HEK293 (cell line): ENCODE data around the gene ACSM5.

ENCODE experiments used
- CTCF ChIA-PET: fragments of 350-600 bp; formaldehyde crosslinking; extraction: SDS; loops from one replicate; lab custom pipeline; 2021; ENCODE audit warnings: antibody characterized with exemption; lab: Yijun Ruan, JAX
- POLR2A ChIA-PET: fragments of 300-600 bp; formaldehyde crosslinking; extraction: SDS; loops from one replicate; lab custom pipeline; 2020; ENCODE audit warnings: antibody characterized with exemption, inconsistent platforms; lab: Yijun Ruan, JAX
- H3K27ac ChIP-seq: fragments of 200-500 bp; sonication (Bioruptor generic); 2 replicates; pipeline ENCODE4 v1.5.1; 2014; ENCODE audit warnings: low read depth, low read length, control low read depth, inconsistent platforms; ENCODE audit errors: extremely low read depth
- H3K36me3 ChIP-seq, 2 experiments: fragments of 200-500 bp in 1 of 2; sonication (Bioruptor generic) in 1 of 2; 1 replicate in 1 of 2; 2 replicates in 1 of 2; pipeline ENCODE4 v1.5.1; 2014 to 2017; ENCODE audit warnings: inconsistent platforms in 2 of 2, low read length in 2 of 2; ENCODE audit not compliant: control insufficient read depth in 2 of 2, insufficient read depth in 1 of 2
- H3K4me1 ChIP-seq: fragments of 200-500 bp; sonication (Bioruptor generic); 2 replicates; pipeline ENCODE4 v1.5.1; 2014; ENCODE audit warnings: mild to moderate bottlenecking, low read length, inconsistent platforms; ENCODE audit not compliant: control insufficient read depth, insufficient read depth
- H3K4me3 ChIP-seq: 2 replicates; pipeline ENCODE4 v1.5.1; 2011; ENCODE audit warnings: low read depth, mild to moderate bottlenecking, control low read depth, low read length, moderate library complexity
- H3K9me3 ChIP-seq: fragments of 200-500 bp; sonication (Bioruptor generic); 2 replicates; pipeline ENCODE4 v1.5.1; 2014; ENCODE audit warnings: low read depth, low read length, inconsistent platforms; ENCODE audit not compliant: control insufficient read depth, insufficient read depth
- ATF2 ChIP-seq: fragments of 450-650 bp; formaldehyde crosslinking; IDR thresholded peaks from 2 replicates; pipeline ENCODE4 v1.5.1; 2016; ENCODE audit warnings: missing biosample characterization, missing genetic modification characterization, low read depth
- BCL6B ChIP-seq: fragments of 450-650 bp; formaldehyde crosslinking; IDR thresholded peaks from 2 replicates; pipeline ENCODE4 v1.5.1; 2017; ENCODE audit warnings: missing biosample characterization, missing genetic modification characterization
- CTCF ChIP-seq: fragments of 450-650 bp; formaldehyde crosslinking; IDR thresholded peaks from 2 replicates; pipeline ENCODE4 v1.5.1; 2016; ENCODE audit warnings: missing biosample characterization, missing genetic modification characterization
- KLF16 ChIP-seq: fragments of 450-650 bp; formaldehyde crosslinking; IDR thresholded peaks from 2 replicates; pipeline ENCODE4 v1.5.1; 2017; ENCODE audit warnings: missing biosample characterization, missing genetic modification characterization
- OVOL3 ChIP-seq: fragments of 450-650 bp; formaldehyde crosslinking; IDR thresholded peaks from 2 replicates; pipeline ENCODE4 v1.5.1; 2016; ENCODE audit warnings: missing biosample characterization, missing genetic modification characterization
- SP3 ChIP-seq: fragments of 450-650 bp; formaldehyde crosslinking; IDR thresholded peaks from 2 replicates; pipeline ENCODE4 v1.5.1; 2016; ENCODE audit warnings: missing biosample characterization, missing genetic modification characterization
- ZBTB10 ChIP-seq: fragments of 450-650 bp; formaldehyde crosslinking; IDR thresholded peaks from 2 replicates; pipeline ENCODE4 v1.5.1; 2016; ENCODE audit warnings: missing biosample characterization, missing genetic modification characterization
- ZBTB20 ChIP-seq: fragments of 450-650 bp; formaldehyde crosslinking; IDR thresholded peaks from 2 replicates; pipeline ENCODE4 v1.5.1; 2016; ENCODE audit warnings: missing biosample characterization, missing genetic modification characterization
- ZFP37 ChIP-seq: fragments of 450-650 bp; formaldehyde crosslinking; IDR thresholded peaks from 2 replicates; pipeline ENCODE4 v1.5.1; 2016; ENCODE audit warnings: missing biosample characterization, missing genetic modification characterization
- ZIC2 ChIP-seq: fragments of 450-650 bp; formaldehyde crosslinking; IDR thresholded peaks from 2 replicates; pipeline ENCODE4 v1.5.1; 2016; ENCODE audit warnings: missing biosample characterization, missing genetic modification characterization
- ZNF174 ChIP-seq: fragments of 450-650 bp; formaldehyde crosslinking; IDR thresholded peaks from 2 replicates; pipeline ENCODE4 v1.5.0; 2017; ENCODE audit warnings: missing biosample characterization, mild to moderate bottlenecking, missing genetic modification characterization
- ZNF175 ChIP-seq: fragments of 450-650 bp; formaldehyde crosslinking; IDR thresholded peaks from 2 replicates; pipeline ENCODE4 v1.5.1; 2016; ENCODE audit warnings: missing biosample characterization, missing genetic modification characterization
- ZNF394 ChIP-seq: fragments of 450-650 bp; formaldehyde crosslinking; IDR thresholded peaks from 2 replicates; pipeline ENCODE4 v1.5.1; 2016; ENCODE audit warnings: missing biosample characterization, missing genetic modification characterization, mild to moderate bottlenecking, moderate library complexity, borderline replicate concordance
- ZNF423 ChIP-seq: fragments of 450-650 bp; formaldehyde crosslinking; IDR thresholded peaks from 2 replicates; pipeline ENCODE4 v1.5.1; 2016; ENCODE audit warnings: missing biosample characterization, missing genetic modification characterization
- ZNF473 ChIP-seq: fragments of 450-650 bp; formaldehyde crosslinking; IDR thresholded peaks from 2 replicates; pipeline ENCODE4 v1.5.1; 2017; ENCODE audit warnings: missing biosample characterization, missing genetic modification characterization
- ZNF501 ChIP-seq: fragments of 450-650 bp; formaldehyde crosslinking; IDR thresholded peaks from 2 replicates; pipeline ENCODE4 v1.5.1; 2016; ENCODE audit warnings: missing biosample characterization, missing genetic modification characterization
- ZNF549 ChIP-seq: fragments of 450-650 bp; IDR thresholded peaks from 2 replicates; pipeline ENCODE4 v1.5.1; 2018; ENCODE audit warnings: missing biosample characterization, missing genetic modification characterization, mild to moderate bottlenecking, inconsistent platforms, moderate library complexity
- ZNF555 ChIP-seq: fragments of 450-650 bp; formaldehyde crosslinking; conservative IDR thresholded peaks from 2 replicates; pipeline ENCODE4 v1.5.1; 2017; ENCODE audit warnings: missing biosample characterization, mild to moderate bottlenecking, missing genetic modification characterization, inconsistent platforms
- ZNF791 ChIP-seq: fragments of 450-650 bp; formaldehyde crosslinking; IDR thresholded peaks from 2 replicates; pipeline ENCODE4 v1.5.1; 2016; ENCODE audit warnings: missing biosample characterization, missing genetic modification characterization

Gene ACSM5

GRCh38 chr16:20388854-20389253 lies 20.5 kb upstream of the ACSM5 start:
- CTCF ChIA-PET: interaction anchor here (1.0 kb wide), 1 partner anchor 481 kb away, joined by 3 read pairs; no protein-coding TSS in a partner anchor

More at GRCh38 chr16:20388854-20389253, 20.5 kb upstream of the ACSM5 start:
- POLR2A ChIA-PET: no interaction called here
- no peaks in the 10 kb centered on the region for H3K9me3 ChIP-seq
- H3K36me3 ChIP-seq: no peaks in the 10 kb centered on the region
- H3K27ac ChIP-seq: no peak overlapping the region
- H3K4me1 ChIP-seq: no peaks in the 10 kb centered on the region
- no peak overlapping the region for H3K4me3 ChIP-seq
- TF ChIP-seq CTCF (tag by site-specific recombination) (no peak), ZBTB10 (no peak), ZNF394 (tag by site-specific recombination) (no peak), ZNF174 (tag by site-specific recombination) (no peak), ZNF791 (tag by site-specific recombination) (no peak), OVOL3 (tag by site-specific recombination) (no peak), ZNF549 (no peak), SP3 (no peak), BCL6B (no peak), ZNF473 (tag by site-specific recombination) (no peak), ZNF501 (tag by site-specific recombination) (no peak), ZNF555 (tag by site-specific recombination) (no peak), ZIC2 (no peak), ATF2 (no peak), ZFP37 (tag by site-specific recombination) (no peak), ZNF175 (tag by site-specific recombination) (no peak), ZBTB20 (no peak), ZNF423 (tag by site-specific recombination) (no peak), KLF16 (tag by site-specific recombination) (no peak)
